ENCODE measurements around the gene ATAD2B. TPM values are rescaled to one million over a fixed set of nuclear protein-coding genes. Genes with fewer than 3 reads are reported as not detected.

ATAD2B gene
- total RNA-seq, 1 donor: 17.4 TPM

- peak overlapping the region; percentile 30 for H3K27ac ChIP-seq (ENCODE audit: low read depth, low read length)
- peaks cover 64% of the 10 kb centered on the region for H3K79me2 ChIP-seq (ENCODE audit: insufficient read depth, low read length)
- H3K4me2 ChIP-seq (ENCODE audit: insufficient read depth, low read length): no peak overlapping the region
- H3K36me3 ChIP-seq (ENCODE audit: insufficient read depth, low read length): no peaks in the 10 kb centered on the region
- TF ChIP-seq CTCF (IDR thresholded peaks at IDR 0.05; ENCODE audit: extremely low read depth, low read depth, low read length): no peak
- no peak overlapping the region for H2AFZ ChIP-seq (ENCODE audit: low read length)
- H3K4me3 ChIP-seq (ENCODE audit: insufficient read depth, low read length): no peak overlapping the region
- no peaks in the 10 kb centered on the region for H3K27me3 ChIP-seq (ENCODE audit: insufficient read depth, low read length)
- peaks cover 35% of the 10 kb centered on the region for H3K4me1 ChIP-seq (ENCODE audit: insufficient read depth, low read length)
- no peaks in the 10 kb centered on the region for H3K9me3 ChIP-seq (ENCODE audit: low read depth, low read length)
- peaks cover 13% of the 10 kb centered on the region for H4K20me1 ChIP-seq (ENCODE audit: insufficient read depth, low read length)
- peak; percentile 29 for DNase-seq (ENCODE audit: insufficient read length, low spot score, missing footprints)
Observed at GRCh38 chr2:23901966-23902846, 24.7 kb downstream of the ATAD2B start.

- peaks cover 13% of the 10 kb centered on the region for H4K20me1 ChIP-seq (ENCODE audit: insufficient read depth, low read length)
- peak overlapping the region; percentile 45 for H3K4me3 ChIP-seq (ENCODE audit: insufficient read depth, low read length)
- H2AFZ ChIP-seq (ENCODE audit: low read length): peak overlapping the region; percentile 47
- H3K36me3 ChIP-seq (ENCODE audit: insufficient read depth, low read length): no peaks in the 10 kb centered on the region
- H3K4me1 ChIP-seq (ENCODE audit: insufficient read depth, low read length): peaks cover 35% of the 10 kb centered on the region
- peaks cover 66% of the 10 kb centered on the region for H3K79me2 ChIP-seq (ENCODE audit: insufficient read depth, low read length)
- peak; percentile 78 for DNase-seq (ENCODE audit: insufficient read length, low spot score, missing footprints)
- H3K27me3 ChIP-seq (ENCODE audit: insufficient read depth, low read length): no peaks in the 10 kb centered on the region
- no peaks in the 10 kb centered on the region for H3K9me3 ChIP-seq (ENCODE audit: low read depth, low read length)
- peak overlapping the region; percentile 82 for H3K27ac ChIP-seq (ENCODE audit: low read depth, low read length)
- TF ChIP-seq CTCF (IDR thresholded peaks at IDR 0.05; ENCODE audit: extremely low read depth, low read depth, low read length): no peak
- peak overlapping the region; percentile 70 for H3K4me2 ChIP-seq (ENCODE audit: insufficient read depth, low read length)
Observed at GRCh38 chr2:23900541-23901322, 26.2 kb downstream of the ATAD2B start.

GRCh38 chr2:23900133-23900532, 26.8 kb downstream of the ATAD2B start:
- no peak for TF ChIP-seq CTCF (IDR thresholded peaks at IDR 0.05; ENCODE audit: extremely low read depth, low read depth, low read length)
- H3K79me2 ChIP-seq (ENCODE audit: insufficient read depth, low read length): peaks cover 62% of the 10 kb centered on the region

GRCh38 chr2:23871206-23871605, 55.7 kb downstream of the ATAD2B start:
- H3K27ac ChIP-seq (ENCODE audit: low read depth, low read length): no peak overlapping the region
- H2AFZ ChIP-seq (ENCODE audit: low read length): no peak overlapping the region
- H3K4me1 ChIP-seq (ENCODE audit: insufficient read depth, low read length): no peaks in the 10 kb centered on the region
- DNase-seq (ENCODE audit: insufficient read length, low spot score, missing footprints): no peak
- H3K9me3 ChIP-seq (ENCODE audit: low read depth, low read length): no peaks in the 10 kb centered on the region
- H3K27me3 ChIP-seq (ENCODE audit: insufficient read depth, low read length): no peaks in the 10 kb centered on the region
- no peak for TF ChIP-seq CTCF (IDR thresholded peaks at IDR 0.05; ENCODE audit: extremely low read depth, low read depth, low read length)
- H3K36me3 ChIP-seq (ENCODE audit: insufficient read depth, low read length): peaks cover 18% of the 10 kb centered on the region
- H3K4me3 ChIP-seq (ENCODE audit: insufficient read depth, low read length): no peak overlapping the region
- no peak overlapping the region for H3K4me2 ChIP-seq (ENCODE audit: insufficient read depth, low read length)
- no peaks in the 10 kb centered on the region for H3K79me2 ChIP-seq (ENCODE audit: insufficient read depth, low read length)
- H4K20me1 ChIP-seq (ENCODE audit: insufficient read depth, low read length): no peaks in the 10 kb centered on the region

More at GRCh38 chr2:23900133-23900532, 26.8 kb downstream of the ATAD2B start:
- Histone ChIP-seq H3K9me3 (ENCODE audit: low read depth, low read length) (no peaks in the 10 kb centered on the region), H3K27me3 (ENCODE audit: insufficient read depth, low read length) (no peaks in the 10 kb centered on the region), H3K27ac (ENCODE audit: low read depth, low read length) (peak overlapping the region; percentile 82), H2AFZ (ENCODE audit: low read length) (peak overlapping the region; percentile 47), H3K4me2 (ENCODE audit: insufficient read depth, low read length) (peak overlapping the region; percentile 70), H4K20me1 (ENCODE audit: insufficient read depth, low read length) (peaks cover 13% of the 10 kb centered on the region), H3K4me3 (ENCODE audit: insufficient read depth, low read length) (no peak overlapping the region), H3K36me3 (ENCODE audit: insufficient read depth, low read length) (no peaks in the 10 kb centered on the region), H3K4me1 (ENCODE audit: insufficient read depth, low read length) (peaks cover 32% of the 10 kb centered on the region)
- no peak for DNase-seq (ENCODE audit: insufficient read length, low spot score, missing footprints)

All from osteoblast (primary cell).